Mesenchymal stem cell (in vitro differentiated cells and primary cell): ENCODE results near the gene SLC27A2.

ENCODE experiments used
- DNase-seq: peaks from one replicate; pipeline ENCODE4 v3.0.0-alpha.2; 2013
- H2AFZ ChIP-seq: one replicate; pipeline ENCODE4 v1.6.1; 2013; ENCODE audit warnings: low read depth, mild to moderate bottlenecking, control low read depth, inconsistent platforms, low read length, moderate library complexity
- H2AK5ac ChIP-seq: 2 replicates; pipeline ENCODE4 v1.6.1; 2013; ENCODE audit warnings: low read length, moderate library complexity, mild to moderate bottlenecking, inconsistent platforms; ENCODE audit not compliant: severe bottlenecking
- H2BK120ac ChIP-seq: one replicate; pipeline ENCODE4 v1.6.1; 2013; ENCODE audit warnings: low read depth, mild to moderate bottlenecking, inconsistent platforms, low read length, moderate library complexity
- H2BK12ac ChIP-seq, 2 experiments: one replicate each; pipeline ENCODE4 v1.6.1; 2013; ENCODE audit warnings: inconsistent platforms in 2 of 2, low read length in 2 of 2, mild to moderate bottlenecking in 2 of 2, moderate library complexity in 2 of 2, control low read depth in 1 of 2
- H2BK15ac ChIP-seq: one replicate; pipeline ENCODE4 v1.6.1; 2013; ENCODE audit warnings: mild to moderate bottlenecking, low read depth, inconsistent platforms; ENCODE audit not compliant: poor library complexity, severe bottlenecking
- H2BK5ac ChIP-seq: 2 replicates; pipeline ENCODE4 v1.6.1; 2013; ENCODE audit warnings: low read depth, mild to moderate bottlenecking, low read length, control low read depth, inconsistent platforms; ENCODE audit not compliant: poor library complexity, severe bottlenecking
- H3K14ac ChIP-seq, 2 experiments: one replicate each; pipeline ENCODE4 v1.6.1; 2013; ENCODE audit warnings: inconsistent platforms in 2 of 2, low read length in 2 of 2, control low read depth in 1 of 2, mild to moderate bottlenecking in 1 of 2, moderate library complexity in 1 of 2
- H3K18ac ChIP-seq, 2 experiments: one replicate each; pipeline ENCODE4 v1.6.1; 2013; ENCODE audit warnings: inconsistent platforms in 2 of 2, low read length in 2 of 2, control low read depth in 1 of 2, low read depth in 1 of 2, mild to moderate bottlenecking in 1 of 2
- H3K23ac ChIP-seq, 2 experiments: one replicate each; pipeline ENCODE4 v1.6.1; 2013; ENCODE audit warnings: inconsistent platforms in 2 of 2, low read length in 2 of 2, mild to moderate bottlenecking in 2 of 2, moderate library complexity in 2 of 2, control low read depth in 1 of 2
- H3K27ac ChIP-seq: 2 replicates; pipeline ENCODE4 v1.5.1; 2013; ENCODE audit warnings: mild to moderate bottlenecking, moderate library complexity, low read length, control low read depth, inconsistent platforms; ENCODE audit not compliant: poor library complexity, severe bottlenecking
- H3K27me3 ChIP-seq, 2 experiments: 2 replicates each; pipeline versions ENCODE4 v1.6.1 to v1.7.0; 2013; ENCODE audit warnings: low read length in 2 of 2, mild to moderate bottlenecking in 2 of 2, moderate library complexity in 2 of 2, control low read depth in 1 of 2, inconsistent platforms in 1 of 2; ENCODE audit not compliant: control insufficient read depth in 1 of 2, insufficient read depth in 1 of 2
- H3K36me3 ChIP-seq, 2 experiments: 2 replicates each; pipeline versions ENCODE4 v1.6.1 to v1.7.0; 2013; ENCODE audit warnings: low read length in 2 of 2, control low read depth in 1 of 2, inconsistent platforms in 1 of 2, low read depth in 1 of 2, mild to moderate bottlenecking in 1 of 2; ENCODE audit not compliant: insufficient read depth in 2 of 2, control insufficient read depth in 1 of 2
- H3K4ac ChIP-seq, 2 experiments: one replicate each; pipeline ENCODE4 v1.6.1; 2013; ENCODE audit warnings: inconsistent platforms in 2 of 2, low read length in 2 of 2, mild to moderate bottlenecking in 2 of 2, moderate library complexity in 2 of 2, control low read depth in 1 of 2, low read depth in 1 of 2
- H3K4me1 ChIP-seq: 2 replicates; pipeline ENCODE4 v1.6.1; 2013; ENCODE audit warnings: low read depth, low read length, control low read depth; ENCODE audit not compliant: control insufficient read depth, insufficient read depth
- H3K4me2 ChIP-seq: 2 replicates; pipeline ENCODE4 v1.6.1; 2013; ENCODE audit warnings: low read length, mild to moderate bottlenecking, inconsistent platforms; ENCODE audit not compliant: poor library complexity, severe bottlenecking
- H3K4me3 ChIP-seq, 2 experiments: 2 replicates each; pipeline versions ENCODE4 v1.5.1 to v1.7.0; 2013; ENCODE audit warnings: low read length in 2 of 2, mild to moderate bottlenecking in 2 of 2, control low read depth in 1 of 2, low read depth in 1 of 2; ENCODE audit not compliant: insufficient read depth in 1 of 2
- H3K79me1 ChIP-seq: replicated peaks from 2 replicates; pipeline ENCODE4 v1.6.1; 2013; ENCODE audit warnings: mild to moderate bottlenecking, control low read depth, low read length, inconsistent platforms; ENCODE audit not compliant: poor library complexity, severe bottlenecking
- H3K9ac ChIP-seq: 2 replicates; pipeline ENCODE4 v1.7.0; 2013; ENCODE audit warnings: mild to moderate bottlenecking, low read length, moderate library complexity
- H3K9me3 ChIP-seq: 2 replicates; pipeline ENCODE4 v1.7.0; 2013; ENCODE audit warnings: mild to moderate bottlenecking, low read length; ENCODE audit not compliant: control insufficient read depth
- H4K8ac ChIP-seq: one replicate; pipeline ENCODE4 v1.6.1; 2013; ENCODE audit warnings: inconsistent platforms, mild to moderate bottlenecking, low read length, moderate library complexity
- H4K91ac ChIP-seq: one replicate; pipeline ENCODE4 v1.6.1; 2013; ENCODE audit warnings: mild to moderate bottlenecking, low read length, inconsistent platforms
- WGBS: methylation state at CpG from one replicate; pipeline ENCODE4 v1.1.7; 2013; ENCODE audit warnings: mixed read lengths; 5-methylcytosine and 5-hydroxymethylcytosine counted together

SLC27A2 gene

GRCh38 chr15:50260969-50261496 lies 79.0 kb downstream of the SLC27A2 start:
- H3K9ac ChIP-seq, result no peak overlapping the region
- no peak overlapping the region for H2BK12ac ChIP-seq
- H3K79me1 ChIP-seq, result no peaks in the 10 kb centered on the region
- no peaks in the 10 kb centered on the region for H3K36me3 ChIP-seq
- H2BK120ac ChIP-seq, result no peak overlapping the region
- WGBS, result 84% methylated on average over 2 of the region's 2 CpGs
- no peak overlapping the region for H3K14ac ChIP-seq
- H2AK5ac ChIP-seq, result no peak overlapping the region
- H4K8ac ChIP-seq, result no peak overlapping the region
- peaks cover 17 to 43% of the 10 kb centered on the region in 2 experiments for H3K27me3 ChIP-seq
- DNase-seq, result no peak
- no peak overlapping the region for H3K4ac ChIP-seq
- no peak overlapping the region for H3K18ac ChIP-seq
- no peak overlapping the region for H3K23ac ChIP-seq
- no peak overlapping the region for H3K4me2 ChIP-seq
- no peak overlapping the region for H3K27ac ChIP-seq
- H3K9me3 ChIP-seq, result no peaks in the 10 kb centered on the region
- no peaks in the 10 kb centered on the region for H3K4me1 ChIP-seq
- no peak overlapping the region for H4K91ac ChIP-seq
- H2BK5ac ChIP-seq, result no peak overlapping the region
- no peak overlapping the region for H2AFZ ChIP-seq
- H3K4me3 ChIP-seq, result no peak overlapping the region
- H2BK15ac ChIP-seq, result no peak overlapping the region

DNA sequence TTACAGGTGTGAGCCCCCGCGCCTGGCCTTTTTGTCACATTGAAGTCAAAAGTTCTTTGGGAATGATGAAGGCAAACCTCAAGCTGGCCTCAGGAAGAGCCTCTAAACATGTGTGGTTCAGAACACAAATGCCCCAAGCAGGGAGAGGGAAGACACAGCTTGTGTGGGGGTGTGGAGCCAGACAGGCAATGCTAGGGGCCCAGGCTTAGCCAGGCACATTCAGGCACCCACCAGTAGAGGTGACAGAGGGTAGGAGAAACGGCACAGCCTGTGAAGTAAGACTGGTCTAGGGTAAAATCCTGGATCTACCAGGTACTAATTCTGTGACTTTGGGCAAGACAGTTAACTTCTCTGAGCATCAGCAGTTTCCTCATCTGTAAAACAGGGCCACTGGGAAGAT lies 80.0 kb downstream of the SLC27A2 start:
- Histone ChIP-seq H3K27me3 (peaks cover 16 to 47% of the 10 kb centered on the region in 2 experiments), H2BK12ac (no peak overlapping the region), H3K9me3 (no peaks in the 10 kb centered on the region), H3K18ac (no peak overlapping the region), H3K79me1 (no peaks in the 10 kb centered on the region), H3K4me3 (no peak overlapping the region), H3K36me3 (no peaks in the 10 kb centered on the region), H2BK15ac (no peak overlapping the region), H2BK120ac (no peak overlapping the region), H2AK5ac (no peak overlapping the region), H3K4me1 (no peaks in the 10 kb centered on the region), H4K8ac (no peak overlapping the region), H4K91ac (no peak overlapping the region), H3K4me2 (no peak overlapping the region), H3K14ac (no peak overlapping the region), H3K27ac (no peak overlapping the region), H2BK5ac (no peak overlapping the region), H3K9ac (no peak overlapping the region), H3K4ac (no peak overlapping the region), H3K23ac (no peak overlapping the region), H2AFZ (no peak overlapping the region)
- no peak for DNase-seq
- WGBS, result 92% methylated on average over 3 of the region's 3 CpGs

DNA sequence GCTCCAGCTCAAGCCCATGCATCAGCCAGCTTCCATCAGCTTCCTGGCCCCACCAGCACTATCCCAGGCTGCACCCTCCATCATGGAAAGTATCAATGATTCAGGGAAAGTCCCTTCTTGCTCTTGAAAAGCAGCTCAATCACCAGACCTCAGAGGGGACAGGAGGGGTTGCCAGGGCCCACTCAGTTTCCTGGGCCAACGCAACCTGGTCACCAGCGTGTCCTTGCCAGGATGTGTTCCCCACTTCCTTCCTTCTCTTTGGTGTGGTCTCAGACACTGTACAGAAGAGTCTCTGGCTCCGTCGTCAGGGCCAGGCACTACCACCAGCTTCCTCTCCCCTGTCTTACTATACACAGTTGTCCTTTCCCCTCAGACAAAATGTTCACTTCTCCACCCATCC lies 80.5 kb downstream of the SLC27A2 start:
- Histone ChIP-seq H2AK5ac (no peak overlapping the region), H3K4me1 (no peaks in the 10 kb centered on the region), H3K9me3 (no peaks in the 10 kb centered on the region), H4K8ac (no peak overlapping the region), H3K23ac (no peak overlapping the region), H3K18ac (no peak overlapping the region), H4K91ac (no peak overlapping the region), H3K27ac (no peak overlapping the region), H3K4me2 (no peak overlapping the region), H3K27me3 (peaks cover 12 to 47% of the 10 kb centered on the region in 2 experiments), H3K4ac (no peak overlapping the region), H2BK15ac (no peak overlapping the region), H3K9ac (no peak overlapping the region), H2BK120ac (no peak overlapping the region), H2AFZ (no peak overlapping the region), H3K14ac (no peak overlapping the region), H3K4me3 (no peak overlapping the region), H3K79me1 (no peaks in the 10 kb centered on the region), H2BK12ac (no peak overlapping the region), H2BK5ac (no peak overlapping the region), H3K36me3 (no peaks in the 10 kb centered on the region)
- no peak for DNase-seq
- 97% methylated on average over 4 of the region's 4 CpGs for WGBS

GRCh38 chr15:50265620-50266019 lies 83.6 kb downstream of the SLC27A2 start, which contains the start of gene HDC:
TSS of gene HDC (minus strand) at chr15:50265726. CDS start at chr15:50265623, 103 bp downstream.
- WGBS, result 81% methylated on average over 9 of the region's 9 CpGs
- Histone ChIP-seq H2AK5ac (no peak within 1 kb of the TSS), H2BK15ac (no peak within 1 kb of the TSS), H2BK5ac (no peak within 1 kb of the TSS), H3K79me1 (no peaks in the 10 kb centered on the region), H3K4ac (no peak within 1 kb of the TSS), H4K8ac (no peak within 1 kb of the TSS), H3K4me3 (no peak within 1 kb of the TSS), H4K91ac (no peak within 1 kb of the TSS), H3K4me2 (no peak within 1 kb of the TSS), H2AFZ (no peak within 1 kb of the TSS), H3K18ac (no peak within 1 kb of the TSS), H3K4me1 (no peaks in the 10 kb centered on the region), H3K9ac (no peak within 1 kb of the TSS), H3K23ac (no peak within 1 kb of the TSS), H3K9me3 (no peaks in the 10 kb centered on the region), H2BK12ac (no peak within 1 kb of the TSS), H3K27ac (no peak within 1 kb of the TSS), H3K27me3 (peaks cover 12 to 30% of the 10 kb centered on the region in 2 experiments), H2BK120ac (no peak within 1 kb of the TSS), H3K36me3 (no peaks in the 10 kb centered on the region), H3K14ac (no peak within 1 kb of the TSS)
- no peak for DNase-seq
